CD4-positive, alpha-beta T cell treated with Interleukin-6 at 100 ng/mL for 8 hours (primary cell): ENCODE results near the gene UMAD1.

ENCODE experiments used
- DNase-seq: peaks from one replicate; pipeline ENCODE4 v3.0.0-alpha.2; 2020; ENCODE audit warnings: mixed read lengths, low spot score

UMAD1 gene

GRCh38 chr7:7693881-7694280 is 53.3 kb downstream of the UMAD1 start:
- DNase-seq, result no peak

GRCh38 chr7:7694542-7694941 is 54.0 kb downstream of the UMAD1 start:
- DNase-seq, result no peak

GRCh38 chr7:7695111-7695817 is 54.7 kb downstream of the UMAD1 start:
- no peak for DNase-seq

GRCh38 chr7:7696458-7697119 is 56.0 kb downstream of the UMAD1 start:
- no peak for DNase-seq

GRCh38 chr7:7698930-7699329 is 58.4 kb downstream of the UMAD1 start:
- DNase-seq, result no peak

- no peak for DNase-seq
Measured at GRCh38 chr7:7699380-7699779, 58.8 kb downstream of the UMAD1 start.

- DNase-seq, result no peak
Measured at GRCh38 chr7:7699970-7700369, 59.4 kb downstream of the UMAD1 start.

GRCh38 chr7:7701527-7701926 is 61.0 kb downstream of the UMAD1 start:
- no peak for DNase-seq

GRCh38 chr7:7702826-7703225 is 62.3 kb downstream of the UMAD1 start:
- no peak for DNase-seq

GRCh38 chr7:7703427-7703826 is 62.9 kb downstream of the UMAD1 start:
- DNase-seq, result no peak

GRCh38 chr7:7704867-7705266 is 64.3 kb downstream of the UMAD1 start:
- DNase-seq, result no peak

- DNase-seq, result no peak
Measured at GRCh38 chr7:7705318-7705717, 64.8 kb downstream of the UMAD1 start.

- no peak for DNase-seq
Measured at GRCh38 chr7:7706101-7706511, 65.6 kb downstream of the UMAD1 start.

- no peak for DNase-seq
Measured at GRCh38 chr7:7706556-7707172, 66.1 kb downstream of the UMAD1 start.

GRCh38 chr7:7707246-7707645 is 66.7 kb downstream of the UMAD1 start:
- no peak for DNase-seq

GRCh38 chr7:7707806-7708205 is 67.3 kb downstream of the UMAD1 start:
- no peak for DNase-seq

GRCh38 chr7:7709291-7709690 is 68.7 kb downstream of the UMAD1 start:
- DNase-seq, result no peak

GRCh38 chr7:7710469-7710868 is 69.9 kb downstream of the UMAD1 start:
- no peak for DNase-seq

GRCh38 chr7:7713730-7714129 is 73.2 kb downstream of the UMAD1 start:
- DNase-seq, result no peak

GRCh38 chr7:7718492-7718891 is 77.9 kb downstream of the UMAD1 start, which contains the start of gene RPA3:
Gene RPA3 (minus strand): TSS chr7:7718607. CDS start chr7:7640418, 78,189 bp downstream.
- no peak for DNase-seq

GRCh38 chr7:7719236-7719635 is 78.7 kb downstream of the UMAD1 start:
- DNase-seq, result peak; percentile 12

- no peak for DNase-seq
Measured at GRCh38 chr7:7720193-7720592, 79.6 kb downstream of the UMAD1 start.
